ENCODE measurements around the gene FGGY.

Gene FGGY

DNA sequence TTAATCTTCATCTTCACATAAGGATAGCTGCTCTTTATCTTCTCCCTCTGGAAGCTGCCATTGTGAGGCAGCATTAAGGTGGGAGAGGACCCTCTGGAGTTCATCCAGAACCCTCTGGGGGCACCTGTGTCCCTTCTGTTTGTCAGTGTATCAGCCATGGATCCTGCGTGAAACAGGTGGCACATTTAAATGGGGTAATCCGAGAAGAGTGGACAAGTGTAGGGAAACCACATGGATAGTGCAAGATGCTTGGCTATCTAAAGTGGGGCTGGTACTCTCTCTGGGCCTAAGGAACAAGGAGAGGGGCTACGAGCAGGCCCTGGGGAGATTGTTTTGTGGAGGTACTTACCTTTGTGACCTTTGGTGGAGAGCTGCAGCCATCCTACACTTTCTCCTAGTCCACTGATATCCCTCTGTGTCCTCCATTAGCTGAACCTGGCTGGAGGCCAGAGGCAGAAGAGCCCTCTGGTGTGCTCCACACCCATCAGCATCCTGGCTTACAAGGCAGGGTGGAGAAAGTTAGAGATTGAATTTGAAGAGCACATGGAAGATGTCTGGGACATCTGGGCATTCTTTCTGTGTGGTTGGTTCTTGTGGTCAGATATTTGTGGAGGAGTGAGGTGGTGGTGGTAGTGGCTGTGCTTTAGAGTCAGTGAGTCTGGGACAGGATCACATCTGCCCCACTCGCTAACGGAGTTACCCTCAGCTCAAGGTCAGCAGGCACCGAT lies 117.7 kb downstream of the FGGY start:
- in situ Hi-C loops (cut with MboI; ENCODE audit: low sequenced_read_pairs, unreplicated experiment) = no loop called here
- DNase-seq (ENCODE audit: low spot score) = no peak

DNA sequence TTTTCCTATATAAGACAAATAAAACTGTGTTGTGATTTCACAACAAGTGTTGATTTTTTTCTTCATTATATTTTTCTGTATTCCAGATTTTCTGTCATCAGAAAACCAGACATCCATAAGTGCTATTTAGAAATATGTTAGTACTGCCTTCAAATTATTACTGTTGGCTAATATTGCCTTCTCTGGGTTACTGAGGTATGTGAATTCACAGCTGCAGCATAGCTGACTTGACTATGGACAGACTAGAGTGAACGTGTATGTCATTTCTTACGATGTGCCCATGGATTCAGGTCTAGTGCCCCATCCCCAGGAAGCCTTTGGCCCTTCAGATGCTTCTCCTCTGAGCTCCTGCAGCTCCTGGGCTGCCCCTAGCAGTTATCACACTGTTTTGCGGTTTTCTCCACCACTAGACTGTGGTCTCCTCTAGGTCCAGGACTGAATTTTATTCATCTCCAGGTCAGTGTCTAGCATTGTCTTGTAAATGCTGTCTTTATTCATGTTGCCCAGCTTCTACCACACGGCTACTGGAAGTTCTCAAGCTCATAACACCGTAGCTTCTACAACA lies 118.5 kb downstream of the FGGY start:
- TF ChIP-seq, protein P1, sequence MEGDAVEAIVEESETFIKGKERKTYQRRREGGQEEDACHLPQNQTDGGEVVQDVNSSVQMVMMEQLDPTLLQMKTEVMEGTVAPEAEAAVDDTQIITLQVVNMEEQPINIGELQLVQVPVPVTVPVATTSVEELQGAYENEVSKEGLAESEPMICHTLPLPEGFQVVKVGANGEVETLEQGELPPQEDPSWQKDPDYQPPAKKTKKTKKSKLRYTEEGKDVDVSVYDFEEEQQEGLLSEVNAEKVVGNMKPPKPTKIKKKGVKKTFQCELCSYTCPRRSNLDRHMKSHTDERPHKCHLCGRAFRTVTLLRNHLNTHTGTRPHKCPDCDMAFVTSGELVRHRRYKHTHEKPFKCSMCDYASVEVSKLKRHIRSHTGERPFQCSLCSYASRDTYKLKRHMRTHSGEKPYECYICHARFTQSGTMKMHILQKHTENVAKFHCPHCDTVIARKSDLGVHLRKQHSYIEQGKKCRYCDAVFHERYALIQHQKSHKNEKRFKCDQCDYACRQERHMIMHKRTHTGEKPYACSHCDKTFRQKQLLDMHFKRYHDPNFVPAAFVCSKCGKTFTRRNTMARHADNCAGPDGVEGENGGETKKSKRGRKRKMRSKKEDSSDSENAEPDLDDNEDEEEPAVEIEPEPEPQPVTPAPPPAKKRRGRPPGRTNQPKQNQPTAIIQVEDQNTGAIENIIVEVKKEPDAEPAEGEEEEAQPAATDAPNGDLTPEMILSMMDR (IDR thresholded peaks at IDR 0.05; ENCODE audit: borderline replicate concordance, control extremely low read depth, extremely low read depth, insufficient read depth, missing control alignments) = no peak
- in situ Hi-C loops (cut with MboI; ENCODE audit: low sequenced_read_pairs, unreplicated experiment) = no loop called here
- no peak for DNase-seq (ENCODE audit: low spot score)

More for the DNA sequence above, 117.7 kb downstream of the FGGY start:
- TF ChIP-seq, protein P1 (IDR thresholded peaks at IDR 0.05; ENCODE audit: borderline replicate concordance, control extremely low read depth, extremely low read depth, insufficient read depth, missing control alignments) = no peak

DNA sequence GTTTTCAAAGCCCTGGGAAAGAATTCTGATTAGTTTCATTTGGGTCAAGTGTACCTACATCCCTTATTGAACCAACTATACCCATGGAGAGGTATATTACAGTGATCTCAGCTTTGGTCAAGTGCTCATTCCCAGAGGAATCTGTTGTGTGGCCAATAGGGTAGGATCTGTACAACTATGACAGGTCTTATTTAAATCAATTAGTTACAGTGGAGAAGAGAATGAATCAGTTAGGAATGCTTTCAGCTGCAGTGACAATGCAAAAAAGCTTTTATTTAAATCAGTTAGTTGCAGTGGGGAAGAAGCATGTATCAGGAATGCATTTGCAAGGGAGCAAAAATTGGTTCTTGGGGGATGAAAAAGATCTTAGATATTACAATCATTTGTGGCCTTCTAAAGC lies 119.0 kb downstream of the FGGY start:
- TF ChIP-seq, protein P1 (IDR thresholded peaks at IDR 0.05; ENCODE audit: borderline replicate concordance, control extremely low read depth, extremely low read depth, insufficient read depth, missing control alignments) = no peak
- in situ Hi-C loops (cut with MboI; ENCODE audit: low sequenced_read_pairs, unreplicated experiment) = no loop called here
- no peak for DNase-seq (ENCODE audit: low spot score)

GRCh38 chr1:59417406-59417805 lies 120.5 kb downstream of the FGGY start:
- DNase-seq (ENCODE audit: low spot score) = no peak
- TF ChIP-seq, protein P1 (IDR thresholded peaks at IDR 0.05; ENCODE audit: borderline replicate concordance, control extremely low read depth, extremely low read depth, insufficient read depth, missing control alignments) = no peak
- in situ Hi-C loops (cut with MboI; ENCODE audit: low sequenced_read_pairs, unreplicated experiment) = no loop called here

DNA sequence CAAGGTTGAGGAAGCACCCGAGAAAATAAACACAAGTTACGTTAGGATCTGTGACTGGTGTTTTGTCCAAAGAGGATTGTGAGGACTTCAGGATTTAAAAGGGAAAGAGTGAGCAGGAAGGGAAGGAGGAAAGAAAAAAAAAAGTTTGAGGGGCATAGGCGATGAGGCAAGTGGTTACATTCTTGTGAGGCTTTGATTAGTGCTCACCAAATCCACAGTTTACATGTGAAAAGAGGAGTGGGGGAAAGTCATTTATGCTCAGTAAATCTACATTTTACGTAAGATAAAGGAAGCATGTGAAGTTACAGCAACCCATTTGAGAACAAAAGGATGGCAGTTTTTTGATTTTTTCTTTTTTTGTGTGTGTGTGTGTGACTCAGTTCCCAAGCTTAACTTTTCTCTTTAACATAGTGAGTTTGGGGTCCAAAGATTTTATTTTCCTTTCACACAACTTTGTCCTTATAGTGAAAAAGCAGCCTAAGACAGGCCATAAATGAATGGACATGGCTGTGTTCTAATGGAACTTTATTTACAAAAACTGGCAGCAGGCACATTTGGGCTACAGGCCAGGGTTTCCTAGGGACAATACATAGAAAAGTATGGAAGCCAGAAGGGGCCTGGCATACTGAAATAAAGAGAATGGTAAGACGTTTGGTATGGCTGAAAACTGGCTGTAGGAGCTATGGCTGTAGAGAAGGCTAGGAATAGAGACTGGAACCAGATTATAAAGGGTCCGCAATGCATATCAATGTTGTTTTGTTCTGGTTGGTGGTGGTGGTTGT lies 121.7 kb downstream of the FGGY start:
- DNase-seq (ENCODE audit: low spot score) = no peak
- in situ Hi-C loops (cut with MboI; ENCODE audit: low sequenced_read_pairs, unreplicated experiment) = no loop called here
- TF ChIP-seq, protein P1 (IDR thresholded peaks at IDR 0.05; ENCODE audit: borderline replicate concordance, control extremely low read depth, extremely low read depth, insufficient read depth, missing control alignments) = no peak

- in situ Hi-C loops (cut with MboI; ENCODE audit: low sequenced_read_pairs, unreplicated experiment) = no loop called here
- no peak for DNase-seq (ENCODE audit: low spot score)
- TF ChIP-seq, protein P1 (IDR thresholded peaks at IDR 0.05; ENCODE audit: borderline replicate concordance, control extremely low read depth, extremely low read depth, insufficient read depth, missing control alignments) = no peak
Measured at GRCh38 chr1:59419361-59420140, 122.7 kb downstream of the FGGY start.

All from GM13976 (cell line).